RCC 7860 (cell line): ENCODE data around the gene NBPF3.
A peak's percentile ranks its signal among the peaks of the same experiment; 100 is the strongest.
"Not testable (repeated sequence)": the region's sequence is repeated elsewhere in the genome, so short reads cannot be mapped to it uniquely, and the experiment has no call there.

Experiments used
- DNase-seq: peaks from one replicate; pipeline ENCODE4 v3.0.0-alpha.2; 2015; ENCODE audit warnings: low spot score
- FAIRE-seq: peaks from 2 replicates; lab custom pipeline; 2012; peaks lifted over from hg19 to GRCh38; lab: Jason Lieb, UNC

NBPF3 gene

DNA sequence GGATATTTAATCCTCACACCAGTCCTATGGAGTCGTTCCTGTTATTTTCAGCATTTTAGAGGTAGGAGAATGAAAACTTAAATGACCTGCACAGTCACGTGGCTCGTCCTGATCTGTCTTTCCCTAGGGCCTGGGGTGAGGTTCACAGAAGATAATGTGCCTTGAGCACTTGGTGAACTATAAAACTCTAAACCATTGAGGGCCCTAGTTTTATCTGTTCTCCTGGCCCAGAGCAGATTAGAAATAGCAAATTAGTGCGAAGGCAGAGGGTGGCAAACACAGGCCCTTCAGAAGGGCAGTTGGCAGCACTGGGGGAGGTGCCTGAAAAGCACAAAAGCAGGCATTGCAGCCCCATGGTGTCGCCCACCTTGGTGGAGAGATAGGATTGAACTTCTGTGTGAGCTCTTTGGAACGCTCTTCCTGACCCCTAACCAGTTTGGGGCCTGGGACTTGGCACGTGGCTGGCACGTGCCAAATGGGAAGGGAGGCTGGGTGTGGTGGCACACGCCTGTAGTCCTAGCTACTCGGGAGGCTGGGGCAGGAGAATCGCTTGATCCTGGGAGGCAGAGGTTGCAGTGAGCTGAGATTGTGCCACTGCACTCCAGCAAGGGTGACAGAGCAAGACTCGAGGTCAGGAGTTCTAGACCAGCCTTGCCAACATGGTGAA is 1.2 kb upstream of the NBPF3 start:
- not testable (repeated sequence) for FAIRE-seq, DNase-seq

GRCh38 chr1:21439345-21439720 is 604 bp upstream of the NBPF3 start:
- DNase-seq (no peak), FAIRE-seq (no peak)

- FAIRE-seq, DNase-seq: not testable (repeated sequence)
These were observed 741 bp downstream of the NBPF3 start for GRCh38 chr1:21440630-21441125.

GRCh38 chr1:21446647-21447046 is 6.7 kb downstream of the NBPF3 start:
- not testable (repeated sequence) for FAIRE-seq, DNase-seq

GRCh38 chr1:21447311-21447710 is 7.4 kb downstream of the NBPF3 start:
- DNase-seq = no peak
- no peak for FAIRE-seq

DNA sequence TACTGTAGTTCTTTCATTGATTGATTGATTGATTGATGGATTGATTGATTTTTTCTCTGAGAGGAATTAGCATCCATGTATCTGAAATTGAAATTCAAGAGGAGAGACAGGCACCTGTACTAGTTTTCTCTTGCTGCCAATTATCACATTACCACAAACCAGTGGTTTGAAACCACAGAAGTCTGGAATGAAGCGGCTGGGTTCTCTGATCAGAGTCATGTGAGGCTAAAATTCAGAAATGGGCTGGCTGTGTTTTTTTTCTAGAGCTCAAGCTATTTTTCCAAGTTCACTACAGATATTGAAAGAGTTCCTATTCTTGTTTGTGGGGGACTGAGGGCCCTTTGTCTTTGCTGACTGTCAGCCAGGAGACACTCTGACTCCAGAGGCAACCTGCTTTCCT is 10.0 kb downstream of the NBPF3 start:
- no peak for DNase-seq
- no peak for FAIRE-seq

GRCh38 chr1:21451212-21451611 is 11.3 kb downstream of the NBPF3 start:
- no peak for FAIRE-seq
- DNase-seq = no peak

DNA sequence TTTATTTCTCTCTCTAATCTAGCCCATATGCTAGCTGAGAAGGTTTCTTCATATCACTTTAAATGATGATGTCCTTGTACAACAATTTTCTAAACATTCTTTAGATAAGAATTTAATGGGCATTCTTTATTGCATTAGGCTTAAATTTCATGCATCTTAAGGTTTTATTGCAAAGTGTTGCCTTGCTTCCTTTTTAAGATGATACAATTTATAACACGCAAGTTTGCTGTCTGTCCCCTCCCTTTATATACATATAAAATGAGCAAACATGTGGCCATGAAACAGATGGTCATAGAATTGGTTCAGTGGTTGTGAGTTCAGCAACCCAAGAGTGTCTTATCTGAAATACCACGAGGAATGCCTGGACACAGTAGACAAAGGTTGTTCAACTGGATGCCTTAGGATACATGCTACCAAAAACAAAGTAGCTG is 12.1 kb downstream of the NBPF3 start:
- FAIRE-seq = no peak
- DNase-seq = no peak

- peak; percentile 40 for DNase-seq
These were observed 14.2 kb downstream of the NBPF3 start for GRCh38 chr1:21453964-21454614.

DNA sequence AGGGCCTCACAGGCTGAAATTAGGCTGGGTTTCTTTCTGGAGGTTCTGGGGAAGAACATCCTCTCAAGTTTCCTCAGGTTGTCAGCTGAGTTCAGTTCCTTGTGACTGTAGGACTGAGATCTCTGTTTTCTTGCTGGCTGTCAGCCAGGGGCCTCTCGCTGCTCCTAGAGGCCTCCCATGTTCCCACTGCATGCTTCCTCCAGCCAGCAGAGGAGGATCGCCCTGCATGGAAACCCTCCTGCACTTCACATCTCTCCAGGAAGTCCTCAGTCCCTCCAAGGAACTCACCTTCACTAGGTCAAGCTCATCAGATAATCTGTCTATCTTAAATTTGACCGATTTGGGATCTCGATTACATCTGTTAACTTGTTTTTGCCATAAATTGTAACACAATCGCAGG is 15.0 kb downstream of the NBPF3 start:
- DNase-seq, FAIRE-seq: not testable (repeated sequence)

More at GRCh38 chr1:21453964-21454614, 14.2 kb downstream of the NBPF3 start:
- peak; percentile 68 for FAIRE-seq

GRCh38 chr1:21457654-21458053 is 17.7 kb downstream of the NBPF3 start:
- FAIRE-seq (no peak), DNase-seq (no peak)

GRCh38 chr1:21465127-21465526 is 25.2 kb downstream of the NBPF3 start:
- not testable (repeated sequence) for DNase-seq, FAIRE-seq

DNA sequence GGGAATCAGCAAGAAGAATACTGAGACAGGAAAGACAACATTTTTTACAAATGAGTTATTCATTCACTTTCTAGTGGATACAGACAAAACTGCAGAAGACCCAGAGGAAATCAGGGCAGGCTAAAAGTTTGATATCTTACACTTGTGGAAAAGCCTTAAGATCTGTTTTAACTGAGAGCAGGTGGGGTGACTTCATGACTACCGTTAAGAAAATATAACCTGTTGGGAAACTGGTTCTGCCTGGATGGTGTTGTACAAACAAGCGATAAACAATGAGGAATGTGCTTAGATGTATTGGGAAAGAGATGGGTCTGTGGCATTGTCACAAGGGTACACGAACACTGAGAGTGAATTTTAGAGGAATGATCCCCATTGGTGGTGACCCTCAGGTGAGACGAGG is 28.0 kb downstream of the NBPF3 start:
- not testable (repeated sequence) for FAIRE-seq, DNase-seq

DNA sequence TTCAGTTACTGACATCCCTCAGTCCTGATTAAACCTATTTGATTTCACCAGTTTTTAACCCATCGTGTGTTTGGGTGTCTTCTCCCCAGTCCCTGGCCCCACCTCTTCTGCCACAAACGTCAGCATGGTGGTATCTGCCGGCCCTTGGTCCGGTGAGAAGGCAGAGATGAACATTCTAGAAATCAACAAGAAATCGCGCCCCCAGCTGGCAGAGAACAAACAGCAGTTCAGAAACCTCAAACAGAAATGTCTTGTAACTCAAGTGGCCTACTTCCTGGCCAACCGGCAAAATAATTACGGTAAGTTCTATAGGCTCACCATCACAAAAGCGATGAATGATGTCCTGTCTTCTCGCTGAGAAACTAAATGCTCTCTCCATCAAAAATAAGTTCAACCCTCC is 28.7 kb downstream of the NBPF3 start:
- FAIRE-seq (no peak), DNase-seq (no peak)

- DNase-seq (no peak), FAIRE-seq (no peak)
These were observed 29.6 kb downstream of the NBPF3 start for GRCh38 chr1:21469581-21469980.

- DNase-seq (no peak), FAIRE-seq (no peak)
These were observed 32.9 kb downstream of the NBPF3 start for GRCh38 chr1:21472861-21473260.

DNA sequence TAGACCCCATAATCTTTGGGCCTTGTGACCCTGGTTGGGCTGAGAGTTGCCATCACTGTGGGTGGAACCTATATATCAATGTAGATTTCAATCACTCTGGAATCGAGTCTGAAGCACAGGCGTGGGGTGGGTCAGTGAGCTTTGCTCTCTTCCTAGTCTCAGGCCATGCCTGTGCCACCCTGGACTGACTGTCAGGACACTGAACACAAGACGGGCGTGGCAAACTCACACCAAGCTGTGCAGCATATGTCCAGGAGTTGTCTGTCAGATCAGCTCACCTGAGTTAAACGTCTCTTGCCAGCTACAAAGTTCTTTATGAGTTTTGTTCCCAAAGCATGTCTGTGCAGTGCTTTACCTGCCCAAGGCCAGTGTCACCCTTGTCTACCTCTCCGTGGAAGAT is 38.4 kb downstream of the NBPF3 start:
- no peak for DNase-seq
- FAIRE-seq = no peak

GRCh38 chr1:21483881-21484280 is 43.9 kb downstream of the NBPF3 start:
- DNase-seq, FAIRE-seq: not testable (repeated sequence)

DNA sequence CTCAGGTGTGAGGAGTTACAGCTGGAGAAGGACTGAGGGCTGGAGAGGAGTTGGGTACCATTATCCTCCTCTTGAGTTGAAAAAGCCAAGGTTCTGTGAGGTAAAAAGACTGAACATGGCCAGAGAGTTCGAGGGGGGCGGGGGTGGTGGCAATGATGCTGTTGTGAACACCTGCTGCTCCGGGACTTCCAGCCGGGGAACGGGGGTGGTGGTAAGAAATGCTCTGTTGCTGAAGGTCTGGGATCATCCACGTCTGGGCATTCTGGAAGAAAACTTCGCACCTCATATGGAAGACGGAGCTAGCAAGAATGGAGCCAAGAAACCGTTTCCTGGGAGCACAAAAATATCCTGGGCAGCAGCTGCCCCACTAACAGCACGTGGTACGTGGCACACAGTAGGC is 49.2 kb downstream of the NBPF3 start:
- DNase-seq (no peak), FAIRE-seq (no peak)

- FAIRE-seq (no peak), DNase-seq (peak; percentile 20)
These were observed 51.0 kb downstream of the NBPF3 start for GRCh38 chr1:21490774-21491487.

- no peak for FAIRE-seq
- no peak for DNase-seq
These were observed 51.8 kb downstream of the NBPF3 start for GRCh38 chr1:21491488-21492355.
